Activated CD4-positive, alpha-beta T cell treated with anti-CD3 and anti-CD28 coated beads for 36 hours (primary cell): ENCODE measurements around the gene PCLO. TPM values are rescaled to one million over a fixed set of nuclear protein-coding genes. Genes with fewer than 3 reads are reported as not detected.

Experiments
- ATAC-seq: fragments of 200-7000 bp; cut with Tn5 transposase; one replicate; pipeline ENCODE4 v1.10.0; 2021; ENCODE audit warnings: mild to moderate bottlenecking, moderate library complexity
- CTCF ChIA-PET: fragments of 350-600 bp; sonication (Branson Sonifier 250); formaldehyde crosslinking; loops from one replicate; lab custom pipeline; 2021; ENCODE audit warnings: antibody characterized with exemption; lab: Charles Lee
- POLR2A ChIA-PET: fragments of 350-600 bp; sonication (Branson Sonifier 250); formaldehyde crosslinking; loops from one replicate; lab custom pipeline; 2021; ENCODE audit warnings: antibody characterized with exemption, inconsistent platforms; lab: Charles Lee
- DNase-seq: peaks from one replicate; pipeline ENCODE4 v3.0.0-alpha.2; 2020
- H3K27ac Mint-ChIP-seq: one replicate; pipeline ENCODE4 v1.8.0; 2021; ENCODE audit warnings: mixed read lengths
- H3K27me3 Mint-ChIP-seq: one replicate; pipeline ENCODE4 v1.8.0; 2021; ENCODE audit warnings: mixed read lengths
- H3K36me3 Mint-ChIP-seq: one replicate; pipeline ENCODE4 v1.8.0; 2021; ENCODE audit warnings: low read depth, mixed read lengths
- H3K4me1 Mint-ChIP-seq: one replicate; pipeline ENCODE4 v1.8.0; 2021; ENCODE audit warnings: mixed read lengths
- H3K4me3 Mint-ChIP-seq: one replicate; pipeline ENCODE4 v1.8.0; 2021; ENCODE audit warnings: mild to moderate bottlenecking, moderate library complexity, mixed read lengths
- H3K9me3 Mint-ChIP-seq: one replicate; pipeline ENCODE4 v1.8.0; 2021; ENCODE audit warnings: low read depth, mixed read lengths
- intact Hi-C, 2 experiments: fragments of 100-400 bp; cut with DNase I in 1 of 2; cut with micrococcal nuclease in 1 of 2; formaldehyde crosslinking; loops; one replicate each; pipeline versions ENCODE4 v1.14.2 to v1.15.1; 2022 to 2024; cut with DNase I, micrococcal nuclease
- total RNA-seq, 2 experiments: library from RNA; stranded (reverse); gene quantifications; one replicate each; pipeline ENCODE4 v1.2.3, GENCODE V29; 2021

Gene PCLO, protein sequence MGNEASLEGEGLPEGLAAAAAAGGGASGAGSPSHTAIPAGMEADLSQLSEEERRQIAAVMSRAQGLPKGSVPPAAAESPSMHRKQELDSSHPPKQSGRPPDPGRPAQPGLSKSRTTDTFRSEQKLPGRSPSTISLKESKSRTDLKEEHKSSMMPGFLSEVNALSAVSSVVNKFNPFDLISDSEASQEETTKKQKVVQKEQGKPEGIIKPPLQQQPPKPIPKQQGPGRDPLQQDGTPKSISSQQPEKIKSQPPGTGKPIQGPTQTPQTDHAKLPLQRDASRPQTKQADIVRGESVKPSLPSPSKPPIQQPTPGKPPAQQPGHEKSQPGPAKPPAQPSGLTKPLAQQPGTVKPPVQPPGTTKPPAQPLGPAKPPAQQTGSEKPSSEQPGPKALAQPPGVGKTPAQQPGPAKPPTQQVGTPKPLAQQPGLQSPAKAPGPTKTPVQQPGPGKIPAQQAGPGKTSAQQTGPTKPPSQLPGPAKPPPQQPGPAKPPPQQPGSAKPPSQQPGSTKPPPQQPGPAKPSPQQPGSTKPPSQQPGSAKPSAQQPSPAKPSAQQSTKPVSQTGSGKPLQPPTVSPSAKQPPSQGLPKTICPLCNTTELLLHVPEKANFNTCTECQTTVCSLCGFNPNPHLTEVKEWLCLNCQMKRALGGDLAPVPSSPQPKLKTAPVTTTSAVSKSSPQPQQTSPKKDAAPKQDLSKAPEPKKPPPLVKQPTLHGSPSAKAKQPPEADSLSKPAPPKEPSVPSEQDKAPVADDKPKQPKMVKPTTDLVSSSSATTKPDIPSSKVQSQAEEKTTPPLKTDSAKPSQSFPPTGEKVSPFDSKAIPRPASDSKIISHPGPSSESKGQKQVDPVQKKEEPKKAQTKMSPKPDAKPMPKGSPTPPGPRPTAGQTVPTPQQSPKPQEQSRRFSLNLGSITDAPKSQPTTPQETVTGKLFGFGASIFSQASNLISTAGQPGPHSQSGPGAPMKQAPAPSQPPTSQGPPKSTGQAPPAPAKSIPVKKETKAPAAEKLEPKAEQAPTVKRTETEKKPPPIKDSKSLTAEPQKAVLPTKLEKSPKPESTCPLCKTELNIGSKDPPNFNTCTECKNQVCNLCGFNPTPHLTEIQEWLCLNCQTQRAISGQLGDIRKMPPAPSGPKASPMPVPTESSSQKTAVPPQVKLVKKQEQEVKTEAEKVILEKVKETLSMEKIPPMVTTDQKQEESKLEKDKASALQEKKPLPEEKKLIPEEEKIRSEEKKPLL (N-terminal part only)
- under 1 TPM in 1 of 2 experiments, not detected in 1; under 0.01 TPM for total RNA-seq

DNA sequence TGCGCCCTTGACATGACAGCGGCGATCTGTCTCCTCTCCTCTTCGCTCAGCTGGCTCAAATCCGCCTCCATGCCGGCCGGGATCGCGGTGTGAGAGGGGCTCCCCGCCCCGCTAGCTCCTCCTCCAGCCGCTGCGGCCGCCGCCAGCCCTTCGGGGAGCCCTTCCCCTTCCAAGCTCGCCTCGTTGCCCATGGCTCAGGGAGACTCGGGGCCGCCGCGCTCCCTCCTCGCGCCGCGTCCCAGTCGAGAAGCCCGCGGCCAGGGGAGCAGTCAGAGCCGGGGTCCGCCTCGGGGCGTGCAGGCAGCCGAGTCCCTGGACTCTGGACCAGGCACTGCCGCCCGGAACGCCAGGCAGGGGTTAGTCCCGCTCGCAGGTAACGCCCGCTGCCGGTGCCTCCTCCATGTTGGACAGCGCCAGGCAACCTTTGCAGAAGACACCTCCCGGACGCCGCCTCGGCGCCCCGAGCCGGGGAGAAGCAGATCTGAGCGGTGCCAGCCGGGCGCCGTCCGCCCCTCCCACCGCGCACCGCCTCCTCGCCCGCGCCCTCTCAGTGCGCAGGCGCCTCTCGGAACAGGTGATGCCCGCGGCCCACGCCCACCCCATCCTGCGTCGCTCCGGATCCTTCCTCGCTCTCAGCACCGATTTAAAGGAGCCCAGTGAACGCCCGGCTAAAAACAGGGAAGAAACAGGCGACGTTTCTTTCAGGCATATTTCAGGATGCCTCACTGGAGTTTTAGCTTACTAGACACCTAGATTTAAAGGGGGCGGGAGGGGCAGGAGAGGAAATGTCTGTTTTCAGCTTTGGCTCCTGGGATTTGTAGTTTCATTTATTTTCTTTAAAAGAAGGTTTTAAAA lies at the start of gene PCLO:
PCLO (minus strand) TSS at position 483 of the 855 bp plus-strand sequence; CDS start at position 191, 292 bp downstream.
- DNase-seq (peak; percentile 81), ATAC-seq (peak; percentile 99)
- Mint-ChIP-seq H3K36me3 (no peaks in the 10 kb centered on the region), H3K4me3 (peak within 1 kb of the TSS; percentile 26), H3K27me3 (peaks cover 14% of the 10 kb centered on the region), H3K9me3 (no peaks in the 10 kb centered on the region), H3K27ac (no peak within 1 kb of the TSS), H3K4me1 (peaks cover 2% of the 10 kb centered on the region)
- intact Hi-C loops: no loop called here
- CTCF ChIA-PET: interaction anchor here (0.6 kb wide), 1 partner anchor 217 kb away, joined by 3 read pairs; no protein-coding TSS in a partner anchor
- POLR2A ChIA-PET: no interaction called here

- no peaks in the 10 kb centered on the region for H3K36me3 Mint-ChIP-seq
- no peak overlapping the region for H3K27ac Mint-ChIP-seq
- no peak for ATAC-seq
- peaks cover 4% of the 10 kb centered on the region for H3K9me3 Mint-ChIP-seq
- H3K4me3 Mint-ChIP-seq: no peak overlapping the region
- no peaks in the 10 kb centered on the region for H3K27me3 Mint-ChIP-seq
- ChIA-PET POLR2A (no interaction called here), CTCF (no interaction called here)
- intact Hi-C loops: no loop called here
- DNase-seq: no peak
- H3K4me1 Mint-ChIP-seq: no peaks in the 10 kb centered on the region
These were observed 49.0 kb upstream of the PCLO start for GRCh38 chr7:83211685-83212084.

- H3K9me3 Mint-ChIP-seq: peaks cover 4% of the 10 kb centered on the region
- no peak overlapping the region for H3K4me3 Mint-ChIP-seq
- ATAC-seq: no peak
- no peak overlapping the region for H3K27ac Mint-ChIP-seq
- ChIA-PET CTCF (interaction anchor here (0.7 kb wide), 1 partner anchor 11 kb away, joined by 3 read pairs; no protein-coding TSS in a partner anchor), POLR2A (no interaction called here)
- no peaks in the 10 kb centered on the region for H3K36me3 Mint-ChIP-seq
- H3K4me1 Mint-ChIP-seq: no peaks in the 10 kb centered on the region
- H3K27me3 Mint-ChIP-seq: no peaks in the 10 kb centered on the region
- no peak for DNase-seq
- intact Hi-C loops: no loop called here
These were observed 47.8 kb upstream of the PCLO start for GRCh38 chr7:83210479-83210878.

DNA sequence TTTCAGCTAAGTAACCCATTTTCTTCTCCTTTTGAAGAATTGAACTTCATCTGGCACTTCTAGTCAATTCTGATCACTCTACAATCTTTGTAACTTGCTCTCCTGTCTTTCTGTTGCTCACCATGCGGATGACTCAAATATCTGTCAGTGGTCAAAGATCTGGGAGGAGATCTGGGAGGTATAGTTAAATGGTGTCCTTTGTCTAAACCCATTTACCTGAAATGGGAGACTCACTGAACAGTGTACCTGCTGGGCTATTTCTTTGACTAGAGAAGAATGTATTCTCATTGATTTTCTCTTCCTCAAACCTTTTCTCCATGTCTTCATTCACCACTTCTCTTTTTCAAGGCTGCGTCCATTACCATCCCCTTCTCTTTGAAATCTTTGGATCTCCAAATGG lies 42.0 kb upstream of the PCLO start:
- Mint-ChIP-seq H3K4me1 (no peaks in the 10 kb centered on the region), H3K4me3 (no peak overlapping the region), H3K9me3 (peaks cover 2% of the 10 kb centered on the region), H3K27me3 (no peaks in the 10 kb centered on the region), H3K27ac (no peak overlapping the region), H3K36me3 (no peaks in the 10 kb centered on the region)
- ChIA-PET POLR2A (no interaction called here), CTCF (no interaction called here)
- no peak for ATAC-seq
- no peak for DNase-seq
- intact Hi-C loops: no loop called here

DNA sequence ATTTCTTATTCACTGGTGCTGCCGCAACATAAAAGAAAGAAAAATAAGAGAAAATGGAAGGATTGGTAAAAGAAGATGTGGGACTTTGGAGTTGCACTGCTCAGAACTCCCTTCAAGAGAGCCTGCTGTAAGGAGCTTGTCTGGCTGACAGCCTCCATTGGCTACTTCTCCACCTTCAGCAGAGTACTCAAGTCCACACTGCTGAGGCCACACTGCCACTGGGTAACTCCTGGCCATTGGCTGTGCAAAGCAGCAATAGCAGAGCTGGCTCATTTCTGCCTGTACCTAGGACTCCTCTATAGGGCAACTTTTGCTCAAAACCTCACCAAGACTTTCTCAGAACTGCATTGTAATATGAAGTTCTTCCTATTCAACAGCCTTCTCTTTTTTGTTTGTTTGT lies 38.7 kb upstream of the PCLO start:
- Mint-ChIP-seq H3K36me3 (no peaks in the 10 kb centered on the region), H3K4me3 (no peak overlapping the region), H3K4me1 (no peaks in the 10 kb centered on the region), H3K27ac (no peak overlapping the region), H3K9me3 (peaks cover 3% of the 10 kb centered on the region), H3K27me3 (no peaks in the 10 kb centered on the region)
- ChIA-PET CTCF (no interaction called here), POLR2A (no interaction called here)
- DNase-seq: no peak
- intact Hi-C loops: no loop called here
- no peak for ATAC-seq

DNA sequence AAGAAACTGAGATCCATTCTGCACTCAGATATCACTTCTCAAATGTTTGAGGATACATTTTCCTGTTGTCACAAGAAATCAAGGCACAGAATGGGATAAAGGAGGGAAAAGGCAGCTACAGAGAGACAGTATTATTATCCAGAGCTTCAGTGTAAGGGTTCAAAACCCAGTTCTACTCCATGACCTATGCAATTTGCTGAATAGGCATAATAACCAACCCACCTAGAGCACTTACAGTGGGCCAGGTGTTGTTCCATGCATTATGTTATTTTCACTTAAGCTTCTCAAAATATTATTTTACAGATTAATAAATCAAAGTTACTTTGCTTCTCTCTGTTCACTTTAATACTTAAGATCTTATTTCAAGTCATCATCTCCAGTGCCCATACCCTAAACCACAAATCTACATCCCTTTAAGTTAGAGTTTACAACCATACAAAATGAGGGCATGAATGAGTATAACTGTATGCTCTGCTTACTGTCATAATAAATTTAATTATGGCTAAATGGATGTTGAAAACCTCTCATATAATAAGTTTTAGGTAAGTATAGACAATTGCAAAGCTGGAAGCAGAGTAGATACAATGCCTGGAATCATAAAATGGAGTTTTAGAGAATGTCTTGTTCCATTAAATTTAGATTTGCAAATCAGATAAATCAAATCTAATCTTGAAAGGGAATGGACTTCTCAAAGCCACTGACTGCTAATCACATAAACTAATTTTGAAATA lies 28.1 kb upstream of the PCLO start:
- DNase-seq (no peak), ATAC-seq (no peak)
- H3K9me3 Mint-ChIP-seq: no peaks in the 10 kb centered on the region
- no peak overlapping the region for H3K4me3 Mint-ChIP-seq
- no peaks in the 10 kb centered on the region for H3K4me1 Mint-ChIP-seq
- no peaks in the 10 kb centered on the region for H3K27me3 Mint-ChIP-seq
- intact Hi-C loops: no loop called here
- no peak overlapping the region for H3K27ac Mint-ChIP-seq
- POLR2A ChIA-PET: no interaction called here
- H3K36me3 Mint-ChIP-seq: no peaks in the 10 kb centered on the region
- CTCF ChIA-PET: no interaction called here

- Mint-ChIP-seq H3K4me1 (no peaks in the 10 kb centered on the region), H3K36me3 (no peaks in the 10 kb centered on the region), H3K27ac (no peak overlapping the region), H3K9me3 (peaks cover 20% of the 10 kb centered on the region), H3K4me3 (no peak overlapping the region), H3K27me3 (no peaks in the 10 kb centered on the region)
- no peak for ATAC-seq
- ChIA-PET CTCF (no interaction called here), POLR2A (no interaction called here)
- no peak for DNase-seq
- intact Hi-C loops: loop anchor here in 1 of 2 experiments (10.0 kb wide), 1 partner anchor 364 kb away; no protein-coding TSS in a partner anchor
These were observed 16.1 kb upstream of the PCLO start for GRCh38 chr7:83178796-83179195.

DNA sequence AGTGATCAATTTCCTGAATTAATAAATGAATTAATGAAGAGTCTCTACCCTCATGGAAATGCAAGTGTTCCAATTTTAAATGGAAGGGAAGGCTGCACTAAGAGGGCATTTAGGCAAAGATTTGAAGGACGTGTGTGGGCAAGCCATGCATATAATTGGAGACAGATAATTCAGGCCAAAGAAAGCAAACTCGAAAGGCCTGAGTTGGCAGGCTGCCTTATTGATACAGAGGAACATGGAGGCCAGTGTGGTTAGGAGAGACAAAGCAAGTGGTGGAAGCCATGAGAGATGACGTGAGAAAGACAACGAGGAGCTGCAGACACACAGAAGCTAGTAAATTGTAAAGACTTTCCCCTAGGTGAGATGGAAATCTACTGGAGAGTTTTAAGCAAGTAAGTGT lies 15.4 kb upstream of the PCLO start:
- no peaks in the 10 kb centered on the region for H3K36me3 Mint-ChIP-seq
- ChIA-PET POLR2A (no interaction called here), CTCF (no interaction called here)
- no peak for ATAC-seq
- H3K27ac Mint-ChIP-seq: no peak overlapping the region
- H3K9me3 Mint-ChIP-seq: peaks cover 13% of the 10 kb centered on the region
- no peak overlapping the region for H3K4me3 Mint-ChIP-seq
- no peak for DNase-seq
- H3K27me3 Mint-ChIP-seq: no peaks in the 10 kb centered on the region
- intact Hi-C loops: loop anchor here in 1 of 2 experiments (10.0 kb wide), 1 partner anchor 363 kb away; no protein-coding TSS in a partner anchor
- H3K4me1 Mint-ChIP-seq: no peaks in the 10 kb centered on the region

DNA sequence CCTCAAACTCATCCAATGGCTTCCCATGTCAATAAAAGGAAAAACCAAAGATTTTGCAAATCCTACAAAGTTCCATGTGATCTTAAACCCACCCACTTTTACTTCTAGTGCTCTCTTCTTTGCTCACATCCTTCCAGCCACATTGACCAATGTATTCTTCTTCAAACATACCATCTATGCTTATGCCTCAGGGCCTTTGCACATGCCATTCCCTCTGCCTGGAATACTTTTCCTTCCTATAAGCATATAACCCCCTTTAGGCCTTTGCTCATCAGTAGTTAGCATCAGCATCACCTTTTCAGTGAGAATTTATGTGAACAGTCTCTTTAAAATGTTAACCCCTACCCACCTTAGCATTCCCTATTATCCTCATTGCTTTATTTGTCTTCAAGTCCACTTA lies 11.0 kb upstream of the PCLO start:
- CTCF ChIA-PET: no interaction called here
- no peaks in the 10 kb centered on the region for H3K4me1 Mint-ChIP-seq
- DNase-seq: no peak
- H3K9me3 Mint-ChIP-seq: peaks cover 8% of the 10 kb centered on the region
- POLR2A ChIA-PET: no interaction called here
- no peak overlapping the region for H3K27ac Mint-ChIP-seq
- no peak overlapping the region for H3K4me3 Mint-ChIP-seq
- no peak for ATAC-seq
- no peaks in the 10 kb centered on the region for H3K27me3 Mint-ChIP-seq
- intact Hi-C loops: loop anchor here in 1 of 2 experiments (5.0 to 10.0 kb wide), 2 partner anchors 359 to 1959 kb away; no protein-coding TSS in a partner anchor
- no peaks in the 10 kb centered on the region for H3K36me3 Mint-ChIP-seq

DNA sequence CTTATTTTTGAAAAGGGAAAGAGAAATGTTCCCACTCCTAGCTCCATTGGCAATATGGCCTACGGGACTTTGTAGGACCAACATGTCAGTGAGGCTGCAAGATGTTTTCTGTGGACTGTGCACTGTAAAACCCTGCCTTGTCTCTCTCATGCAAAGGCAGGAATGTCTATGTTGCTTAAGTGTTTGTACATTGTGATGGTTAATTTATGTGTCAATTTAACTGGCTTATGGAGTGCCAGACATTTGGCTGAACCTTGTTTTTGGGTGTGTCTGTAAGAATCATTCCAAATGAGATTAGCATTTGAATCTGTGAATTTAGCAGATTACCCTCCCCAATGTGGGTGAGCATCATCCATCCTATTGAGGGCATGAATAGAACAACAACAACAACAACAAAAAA lies 4.1 kb upstream of the PCLO start:
- intact Hi-C loops: no loop called here
- Mint-ChIP-seq H3K9me3 (peaks cover 6% of the 10 kb centered on the region), H3K27me3 (peaks cover 8% of the 10 kb centered on the region), H3K27ac (no peak overlapping the region), H3K4me3 (no peak overlapping the region), H3K4me1 (peaks cover 2% of the 10 kb centered on the region), H3K36me3 (no peaks in the 10 kb centered on the region)
- DNase-seq (no peak), ATAC-seq (no peak)
- ChIA-PET CTCF (interaction anchor here (0.9 kb wide), 1 partner anchor 111 kb away, joined by 3 read pairs; no protein-coding TSS in a partner anchor), POLR2A (no interaction called here)
